HG02981 (cell line): Measurements from ENCODE around the gene FOXC1.
A peak's percentile ranks its signal among the peaks of the same experiment; 100 is the strongest.

ENCODE experiments used
- ATAC-seq: cut with Tn5 transposase; IDR thresholded peaks from one replicate; pipeline ENCODE4 v1.9.1; 2021; ENCODE audit warnings: mild to moderate bottlenecking, moderate library complexity; ENCODE audit not compliant: unreplicated experiment

The FOXC1 gene

GRCh38 chr6:1584146-1584545, 25.6 kb upstream of the FOXC1 start:
- no peak for ATAC-seq

GRCh38 chr6:1584996-1585668, 24.6 kb upstream of the FOXC1 start:
- no peak for ATAC-seq

GRCh38 chr6:1585669-1586049, 24.1 kb upstream of the FOXC1 start:
- no peak for ATAC-seq

- ATAC-seq, result no peak
These were observed 23.5 kb upstream of the FOXC1 start for GRCh38 chr6:1586256-1586655.

- no peak for ATAC-seq
These were observed 22.8 kb upstream of the FOXC1 start for GRCh38 chr6:1586861-1587450.

GRCh38 chr6:1587546-1587945, 22.2 kb upstream of the FOXC1 start:
- ATAC-seq, result no peak

GRCh38 chr6:1587977-1588376, 21.7 kb upstream of the FOXC1 start:
- ATAC-seq, result no peak

GRCh38 chr6:1589208-1589607, 20.5 kb upstream of the FOXC1 start:
- ATAC-seq, result no peak

- no peak for ATAC-seq
These were observed 19.1 kb upstream of the FOXC1 start for GRCh38 chr6:1590580-1590979.

GRCh38 chr6:1591243-1591642, 18.5 kb upstream of the FOXC1 start:
- no peak for ATAC-seq

- no peak for ATAC-seq
These were observed 17.8 kb upstream of the FOXC1 start for GRCh38 chr6:1591926-1592325.

- no peak for ATAC-seq
These were observed 16.9 kb upstream of the FOXC1 start for GRCh38 chr6:1592852-1593251.

GRCh38 chr6:1593286-1593957, 16.3 kb upstream of the FOXC1 start:
- ATAC-seq, result no peak

- ATAC-seq, result no peak
These were observed 15.8 kb upstream of the FOXC1 start for GRCh38 chr6:1593958-1594314.

GRCh38 chr6:1594445-1595200, 15.1 kb upstream of the FOXC1 start:
- ATAC-seq, result no peak

- ATAC-seq, result no peak
These were observed 14.2 kb upstream of the FOXC1 start for GRCh38 chr6:1595271-1596087.

GRCh38 chr6:1596088-1596852, 13.4 kb upstream of the FOXC1 start:
- peak; percentile 75 for ATAC-seq

- no peak for ATAC-seq
These were observed 12.5 kb upstream of the FOXC1 start for GRCh38 chr6:1597121-1597744.

- ATAC-seq, result no peak
These were observed 11.8 kb upstream of the FOXC1 start for GRCh38 chr6:1597924-1598323.

- no peak for ATAC-seq
These were observed 11.3 kb upstream of the FOXC1 start for GRCh38 chr6:1598433-1598832.
